Raji (cell line): Measurements from ENCODE around the gene PNPLA1.

Source experiments
- POLR2A ChIP-seq: IDR thresholded peaks from 2 replicates; pipeline ENCODE4 v1.6.1; 2011; ENCODE audit warnings: low read depth, low read length, control low read depth; ENCODE audit not compliant: insufficient read depth

Gene PNPLA1

DNA sequence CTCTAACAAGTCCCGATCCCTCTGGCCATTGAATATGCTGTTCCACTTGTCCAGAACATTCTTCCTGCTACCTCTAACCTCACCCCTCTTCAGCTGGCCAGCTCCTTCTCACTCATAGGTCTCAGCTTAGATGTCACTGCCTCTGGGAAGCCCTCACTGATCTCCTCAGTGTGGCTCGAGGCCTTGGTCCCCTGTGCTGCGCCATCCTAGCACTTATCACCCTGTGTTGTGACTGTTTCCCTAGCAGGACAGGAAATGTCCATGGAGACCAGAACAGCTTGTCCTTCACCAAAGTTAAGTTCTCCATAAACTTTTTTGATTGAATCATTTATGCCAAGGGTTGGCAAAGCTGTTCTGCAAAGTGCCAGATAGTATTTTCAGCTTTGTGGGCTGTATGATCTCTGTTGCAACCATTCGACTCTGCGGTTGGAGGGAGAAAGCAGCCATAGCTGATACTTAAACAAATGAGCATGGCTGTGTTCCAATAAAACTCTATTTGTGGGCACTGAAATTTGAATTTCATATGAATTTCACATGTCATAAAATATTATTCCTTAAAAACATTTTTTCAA, 73.3 kb downstream of the PNPLA1 start:
- no peak for TF ChIP-seq POLR2A

DNA sequence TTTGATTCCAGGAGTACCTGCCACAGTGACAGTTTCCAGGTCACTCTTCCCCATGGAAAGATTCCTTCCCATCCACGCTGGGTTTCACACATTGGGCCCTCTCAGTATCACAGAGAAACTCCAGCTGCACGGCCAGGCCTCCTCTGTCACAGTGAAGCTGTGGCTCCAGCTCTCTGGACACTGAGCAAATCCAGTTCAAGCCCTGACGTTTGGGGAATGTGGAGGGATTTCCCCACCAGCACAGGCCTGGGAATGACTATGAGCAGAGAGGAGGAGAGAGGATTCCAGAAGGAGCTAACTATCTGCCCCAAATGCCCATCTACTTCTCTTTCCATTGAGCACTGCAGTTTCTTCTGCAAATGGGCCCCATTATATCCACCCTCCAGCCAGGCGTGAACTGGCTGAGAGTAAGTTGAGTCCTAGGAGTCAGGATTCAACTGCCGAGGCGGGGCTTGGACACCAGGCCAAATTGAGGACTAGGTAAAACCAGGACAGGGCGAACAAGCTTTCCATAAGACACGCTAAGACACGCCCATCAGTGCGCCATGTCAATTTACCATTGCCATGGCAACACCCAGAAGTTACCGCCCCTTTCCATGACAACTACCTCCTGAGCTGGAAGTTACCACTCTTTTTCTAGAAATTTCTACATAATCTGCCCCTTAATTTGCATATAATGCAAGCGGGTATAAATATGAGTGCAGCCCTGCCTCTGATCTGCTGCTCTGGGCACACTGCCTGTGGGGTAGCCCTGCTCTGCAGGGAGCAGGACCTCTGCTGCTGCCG, 76.0 kb downstream of the PNPLA1 start:
- TF ChIP-seq POLR2A: no peak

DNA sequence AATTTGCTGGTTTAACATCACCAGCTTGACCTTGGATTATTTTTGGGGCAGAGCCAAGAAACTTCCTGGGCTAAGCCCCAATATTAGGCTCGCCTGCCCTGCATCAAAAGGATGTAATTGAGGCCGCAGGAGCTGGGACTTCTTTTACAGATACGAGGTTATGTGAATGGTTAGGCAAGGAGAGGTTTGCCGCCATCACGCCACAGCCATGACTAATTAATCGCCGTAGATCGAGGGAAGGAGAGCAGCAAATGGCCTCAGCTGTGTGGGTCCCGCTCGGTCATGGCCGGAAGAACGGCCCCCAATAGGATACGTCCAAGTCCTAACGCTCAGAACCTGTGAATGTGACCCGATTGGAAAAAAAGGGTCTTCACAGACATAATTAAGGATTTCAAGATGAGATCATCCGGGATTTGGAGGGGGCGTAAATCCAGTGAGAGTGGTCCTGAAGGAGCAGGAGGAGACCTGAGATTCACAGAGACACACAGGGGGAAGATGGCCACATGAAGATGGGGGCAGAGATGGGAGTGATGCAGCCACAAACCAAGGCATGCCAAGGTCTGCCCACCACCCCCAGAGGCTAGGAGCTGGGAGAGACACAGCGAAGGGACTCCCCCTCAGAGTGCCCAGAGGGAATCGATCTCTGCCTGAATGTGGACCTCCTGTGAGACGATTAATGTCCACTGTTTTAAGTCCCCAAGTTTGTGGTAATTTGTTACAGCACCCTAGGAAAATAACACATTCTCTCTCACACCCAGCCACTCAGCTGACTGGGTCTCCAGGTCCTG, 76.8 kb downstream of the PNPLA1 start:
- TF ChIP-seq POLR2A: no peak

DNA sequence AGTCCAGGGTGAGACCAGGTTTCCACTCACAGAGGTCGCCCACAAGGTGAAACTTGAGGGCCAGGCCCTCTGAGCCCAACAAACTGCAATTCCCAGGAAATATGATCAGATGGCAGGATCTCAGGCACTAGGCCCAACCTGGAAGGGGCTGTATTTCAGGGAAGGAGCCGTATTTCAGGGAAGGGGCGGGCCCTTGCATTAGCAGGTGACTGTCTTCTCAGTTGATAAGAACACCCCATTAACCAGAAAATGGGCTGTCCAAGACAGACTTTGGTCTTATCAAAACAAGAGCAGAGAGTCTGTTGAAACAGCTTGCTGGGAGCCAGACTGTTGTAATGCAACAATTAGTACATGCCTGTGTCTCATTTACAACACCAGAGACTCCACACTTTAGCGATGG, 77.8 kb downstream of the PNPLA1 start:
- TF ChIP-seq POLR2A: no peak

DNA sequence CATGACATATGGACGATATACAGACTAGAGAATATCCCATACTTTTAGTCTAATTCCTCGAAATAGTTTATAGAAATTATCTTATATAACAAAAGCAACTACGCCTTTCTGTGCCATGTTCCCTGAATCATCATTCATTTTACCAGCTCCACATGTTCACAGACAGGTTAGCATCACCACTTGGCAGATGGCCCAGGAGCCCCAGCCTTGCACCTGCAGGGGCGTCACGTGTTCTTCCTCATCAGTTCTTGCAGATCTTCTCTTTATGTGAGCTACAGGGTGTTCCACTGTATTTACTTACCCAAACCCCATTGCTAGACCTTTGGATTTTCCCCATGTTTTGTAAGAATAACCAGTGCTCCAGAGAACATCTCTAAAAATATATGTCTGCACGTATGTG, 79.4 kb downstream of the PNPLA1 start:
- TF ChIP-seq POLR2A: no peak

GRCh38 chr6:36350082-36350481, 80.2 kb downstream of the PNPLA1 start:
- no peak for TF ChIP-seq POLR2A

GRCh38 chr6:36350681-36351571, 81.1 kb downstream of the PNPLA1 start:
- no peak for TF ChIP-seq POLR2A

- no peak for TF ChIP-seq POLR2A
These were observed 82.8 kb downstream of the PNPLA1 start for GRCh38 chr6:36352477-36353157.

DNA sequence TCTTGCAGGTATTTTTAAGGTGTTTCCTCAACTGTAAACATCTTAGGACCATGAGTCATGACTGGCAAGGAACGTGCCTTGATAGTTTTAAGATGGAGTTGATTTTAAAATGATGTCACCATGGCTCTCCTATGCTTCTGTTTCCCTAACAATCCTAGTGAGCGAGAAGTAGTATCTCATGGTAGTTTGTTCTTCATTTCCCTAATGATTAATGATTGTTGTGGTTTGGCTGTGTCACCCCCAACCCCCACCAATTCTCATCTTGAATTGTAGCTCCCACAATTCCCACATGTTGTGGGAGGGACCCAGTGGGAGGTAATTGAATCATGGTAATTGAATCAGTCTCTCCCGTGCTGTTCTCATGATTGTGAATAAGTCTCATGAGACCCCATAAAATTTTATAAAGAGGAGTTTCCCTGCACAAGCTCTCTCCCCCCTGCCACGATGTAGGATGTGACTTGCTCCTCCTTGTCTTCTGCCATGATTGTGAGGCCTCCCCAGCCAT, 83.6 kb downstream of the PNPLA1 start:
- no peak for TF ChIP-seq POLR2A

DNA sequence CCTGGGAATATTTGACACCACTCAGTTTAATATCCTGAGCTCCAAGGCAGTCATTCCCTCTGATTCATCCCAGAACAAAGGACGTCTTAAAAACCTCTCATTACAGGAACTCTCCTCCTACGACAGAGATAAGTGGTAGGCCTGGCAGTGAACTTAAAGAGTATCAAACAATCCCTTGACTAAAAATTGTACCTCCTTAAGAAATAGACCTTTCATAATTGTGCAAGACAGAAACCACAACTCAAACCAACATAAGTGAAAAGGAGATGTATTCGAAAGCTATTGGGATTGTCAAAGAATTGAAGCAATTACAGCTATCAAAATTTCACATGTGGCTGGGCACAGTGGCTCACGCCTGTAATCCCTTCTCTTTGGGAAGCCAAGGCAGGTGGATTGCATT, 86.0 kb downstream of the PNPLA1 start:
- no peak for TF ChIP-seq POLR2A

- TF ChIP-seq POLR2A: no peak
These were observed 88.0 kb downstream of the PNPLA1 start for GRCh38 chr6:36357872-36358225.
